C4-2B (cell line): ENCODE results near the gene KCNQ1.

ENCODE experiments used
- H3K27ac ChIP-seq: fragments of 450-650 bp; 2 replicates; pipeline ENCODE4 v1.5.1; 2017
- ZFX ChIP-seq: fragments of 450-650 bp; IDR thresholded peaks from 2 replicates; pipeline ENCODE4 v1.6.1; 2017
- TF ChIP-seq, protein P1 (sequence below): fragments of 450-650 bp; conservative IDR thresholded peaks from 2 replicates; pipeline ENCODE4 v1.5.1; 2017; ENCODE audit warnings: mild to moderate bottlenecking

KCNQ1 gene

DNA sequence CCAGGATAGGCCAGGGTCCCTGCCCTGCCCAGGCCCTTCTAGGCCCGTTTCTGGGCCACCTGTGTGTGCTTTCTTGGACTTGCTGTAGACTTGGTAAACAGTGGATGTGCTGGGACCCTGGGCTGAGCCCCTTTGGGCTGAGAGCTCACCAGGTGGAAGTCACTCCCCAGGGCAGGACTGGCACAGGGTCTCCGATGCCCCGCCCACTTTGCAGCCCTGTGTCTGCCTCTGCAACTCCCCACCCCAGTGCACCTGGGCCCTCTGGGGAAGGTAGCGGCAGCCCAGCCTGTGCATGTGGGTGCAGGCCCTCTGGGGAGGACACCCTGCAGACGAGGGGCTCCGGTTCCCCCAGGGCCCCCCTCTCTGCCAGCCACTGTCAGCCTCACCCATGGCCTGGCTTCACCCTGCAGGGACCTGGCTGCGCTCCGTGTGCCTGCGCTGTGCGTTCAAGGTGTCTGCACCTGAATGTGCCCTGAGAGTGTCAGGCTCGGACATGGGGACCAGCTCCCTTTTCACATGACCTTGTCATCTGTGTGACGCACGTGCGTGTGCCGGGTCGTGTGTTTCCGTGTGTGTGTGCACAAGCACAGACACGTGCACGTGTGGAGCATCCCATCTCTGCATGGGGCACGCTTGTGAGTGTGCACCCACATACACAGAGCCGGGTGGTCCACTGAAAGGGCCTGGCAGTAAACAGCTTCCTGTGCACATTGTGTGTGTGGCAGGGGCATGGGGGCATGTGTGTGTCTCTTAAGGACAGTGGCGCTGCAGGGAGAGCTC lies 136.5 kb downstream of the KCNQ1 start:
- TF ChIP-seq, protein P1, sequence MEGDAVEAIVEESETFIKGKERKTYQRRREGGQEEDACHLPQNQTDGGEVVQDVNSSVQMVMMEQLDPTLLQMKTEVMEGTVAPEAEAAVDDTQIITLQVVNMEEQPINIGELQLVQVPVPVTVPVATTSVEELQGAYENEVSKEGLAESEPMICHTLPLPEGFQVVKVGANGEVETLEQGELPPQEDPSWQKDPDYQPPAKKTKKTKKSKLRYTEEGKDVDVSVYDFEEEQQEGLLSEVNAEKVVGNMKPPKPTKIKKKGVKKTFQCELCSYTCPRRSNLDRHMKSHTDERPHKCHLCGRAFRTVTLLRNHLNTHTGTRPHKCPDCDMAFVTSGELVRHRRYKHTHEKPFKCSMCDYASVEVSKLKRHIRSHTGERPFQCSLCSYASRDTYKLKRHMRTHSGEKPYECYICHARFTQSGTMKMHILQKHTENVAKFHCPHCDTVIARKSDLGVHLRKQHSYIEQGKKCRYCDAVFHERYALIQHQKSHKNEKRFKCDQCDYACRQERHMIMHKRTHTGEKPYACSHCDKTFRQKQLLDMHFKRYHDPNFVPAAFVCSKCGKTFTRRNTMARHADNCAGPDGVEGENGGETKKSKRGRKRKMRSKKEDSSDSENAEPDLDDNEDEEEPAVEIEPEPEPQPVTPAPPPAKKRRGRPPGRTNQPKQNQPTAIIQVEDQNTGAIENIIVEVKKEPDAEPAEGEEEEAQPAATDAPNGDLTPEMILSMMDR: no peak
- no peak for TF ChIP-seq ZFX
- no peak overlapping the region for H3K27ac ChIP-seq

- H3K27ac ChIP-seq: no peak overlapping the region
- TF ChIP-seq, protein P1: no peak
- TF ChIP-seq ZFX: no peak
These were observed 137.1 kb downstream of the KCNQ1 start for GRCh38 chr11:2581931-2582350.

- H3K27ac ChIP-seq: no peak overlapping the region
- TF ChIP-seq ZFX: no peak
- TF ChIP-seq, protein P1: no peak
These were observed 137.6 kb downstream of the KCNQ1 start for GRCh38 chr11:2582351-2582945.

DNA sequence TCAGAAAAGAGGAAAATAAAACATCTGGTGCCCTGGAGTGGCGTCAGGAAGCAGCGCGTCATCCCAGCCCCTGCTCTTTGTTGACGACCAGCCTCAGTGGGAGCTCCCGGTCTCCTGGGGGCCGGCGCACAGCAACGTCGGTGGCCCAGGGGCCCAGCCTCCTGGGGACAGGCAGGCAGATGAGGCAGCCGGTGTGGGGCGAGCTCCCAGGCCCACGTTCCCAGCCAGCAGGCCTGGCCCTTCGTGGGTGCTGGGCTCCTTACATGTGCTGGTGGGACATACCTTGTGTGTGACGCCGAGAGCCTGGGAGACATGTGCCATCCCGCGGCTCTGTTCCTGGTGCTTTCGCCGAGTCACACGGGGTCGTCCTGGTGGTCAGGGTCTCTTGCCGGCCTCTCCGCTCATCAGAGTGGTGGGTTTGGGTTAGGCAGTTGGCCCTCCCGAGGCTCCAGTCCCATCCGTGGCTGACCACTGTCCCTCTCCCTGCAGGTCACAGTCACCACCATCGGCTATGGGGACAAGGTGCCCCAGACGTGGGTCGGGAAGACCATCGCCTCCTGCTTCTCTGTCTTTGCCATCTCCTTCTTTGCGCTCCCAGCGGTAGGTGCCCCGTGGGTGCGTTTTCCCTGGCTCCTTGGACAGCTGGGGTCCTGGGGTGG lies 138.3 kb downstream of the KCNQ1 start:
- no peak for TF ChIP-seq ZFX
- TF ChIP-seq, protein P1: no peak
- no peak overlapping the region for H3K27ac ChIP-seq

DNA sequence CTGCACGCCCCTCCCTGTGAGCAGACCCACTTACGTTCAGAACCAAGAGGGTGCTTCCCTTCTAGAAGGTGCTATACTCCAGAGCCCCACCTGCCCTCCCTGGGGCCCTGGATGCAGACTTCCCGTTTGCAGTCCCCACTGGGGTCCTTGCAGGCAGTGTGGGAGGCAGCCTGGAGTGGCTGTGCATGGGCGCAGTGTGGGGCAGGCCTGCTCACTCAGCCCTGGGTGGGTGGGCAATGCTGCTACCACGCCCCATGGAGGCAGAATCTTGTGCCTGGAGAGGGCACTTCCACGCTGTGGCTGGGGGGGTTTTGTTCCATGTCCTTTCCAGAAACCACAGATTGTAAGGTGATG lies 138.8 kb downstream of the KCNQ1 start:
- H3K27ac ChIP-seq: no peak overlapping the region
- TF ChIP-seq, protein P1: no peak
- TF ChIP-seq ZFX: no peak

DNA sequence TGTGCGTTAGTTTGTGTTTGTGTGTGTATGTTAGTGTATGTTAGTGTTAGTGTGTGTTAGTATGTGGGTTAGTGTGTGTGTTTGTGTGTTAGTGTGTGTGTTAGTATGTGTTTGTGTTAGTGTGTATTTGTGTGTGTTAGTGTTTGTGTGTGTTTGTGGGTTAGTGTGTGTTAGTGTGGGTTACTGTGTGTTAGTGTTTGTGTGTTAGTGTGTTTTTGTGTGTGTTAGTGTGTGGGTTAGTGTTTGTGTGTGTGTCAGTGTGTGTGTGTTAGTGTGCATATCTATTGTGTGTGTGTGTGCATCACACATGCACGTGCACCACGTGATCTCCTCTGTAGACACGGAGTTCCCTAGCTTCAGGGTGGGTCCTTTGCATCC lies 139.6 kb downstream of the KCNQ1 start:
- TF ChIP-seq ZFX: no peak
- TF ChIP-seq, protein P1: no peak
- no peak overlapping the region for H3K27ac ChIP-seq
